Left lung (tissue), 10 donors: ENCODE data around the gene XCL1. TPM values are rescaled to one million over a fixed set of nuclear protein-coding genes. Genes with fewer than 3 reads are reported as not detected.

Source experiments
- ATAC-seq: fragments of 200-7000 bp; cut with Tn5 transposase; one replicate; pipeline ENCODE4 v1.9.1; 2020; ENCODE audit warnings: moderate library complexity
- DNase-seq, 4 donors: peaks; one replicate each; pipeline ENCODE4 v3.0.0-alpha.2; 2013 to 2020
- H3K27ac ChIP-seq, 2 donors: fragments of 200-600 bp; sonication (generic) in 1 of 2; one replicate each; pipeline versions ENCODE4 v1.5.0 to v1.8.0; 2020 to 2021
- H3K27me3 ChIP-seq, 2 donors: fragments of 200-600 bp; sonication (generic) in 1 of 2; one replicate each; pipeline versions ENCODE4 v1.5.0 to v1.8.0; 2020 to 2021
- H3K36me3 ChIP-seq, 2 donors: fragments of 200-600 bp; sonication (generic) in 1 of 2; one replicate each; pipeline versions ENCODE4 v1.5.0 to v1.8.0; 2020 to 2021
- H3K4me1 ChIP-seq, 2 donors: fragments of 200-600 bp; one replicate each; pipeline ENCODE4 v1.8.0; 2021
- H3K4me3 ChIP-seq, 2 donors: fragments of 200-600 bp; sonication (generic) in 1 of 2; one replicate each; pipeline versions ENCODE4 v1.5.0 to v1.8.0; 2020 to 2021; ENCODE audit warnings: mild to moderate bottlenecking in 1 of 2
- H3K9me3 ChIP-seq, 2 donors: fragments of 200-600 bp; sonication (generic) in 1 of 2; one replicate each; pipeline versions ENCODE4 v1.5.0 to v1.8.0; 2020 to 2021
- intact Hi-C, 2 donors: fragments of 100-400 bp; cut with DNase I; formaldehyde crosslinking; loops; one replicate each; pipeline versions ENCODE4 v1.11.2 to v1.14.2; 2022
- polyA plus RNA-seq, 6 donors: library from polyadenylated mRNA; unstranded; fragments of 120-200 nt; gene quantifications; one replicate each; pipeline ENCODE4 v1.2.1, GENCODE V29; 2013; ENCODE audit not compliant: insufficient read length in 6 of 6
- total RNA-seq, 2 donors: library from RNA; stranded (reverse); fragmentation: NEBNext Ultra II Directional; extraction: Animal tissue kit (Norgen Biotek cat#: 25700); gene quantifications; one replicate each; pipeline ENCODE4 v1.2.1, GENCODE V29; 2021
- TF ChIP-seq, protein P1 (sequence below), 2 donors: fragments of 200-600 bp; sonication (generic) in 1 of 2; IDR thresholded peaks; one replicate each; pipeline versions ENCODE4 v1.5.0 to v1.8.0; 2021; ENCODE audit warnings: antibody characterized with exemption in 2 of 2
- donor health status: DM: no; HTN: yes; CAD: no.
- donor health status: DM: no; HTN: no; CAD: no.

XCL1 gene
- total and polyA plus RNA-seq, 8 donors, result 0.20 to 0.73 (median 0.36) TPM; not detected in 1

DNA sequence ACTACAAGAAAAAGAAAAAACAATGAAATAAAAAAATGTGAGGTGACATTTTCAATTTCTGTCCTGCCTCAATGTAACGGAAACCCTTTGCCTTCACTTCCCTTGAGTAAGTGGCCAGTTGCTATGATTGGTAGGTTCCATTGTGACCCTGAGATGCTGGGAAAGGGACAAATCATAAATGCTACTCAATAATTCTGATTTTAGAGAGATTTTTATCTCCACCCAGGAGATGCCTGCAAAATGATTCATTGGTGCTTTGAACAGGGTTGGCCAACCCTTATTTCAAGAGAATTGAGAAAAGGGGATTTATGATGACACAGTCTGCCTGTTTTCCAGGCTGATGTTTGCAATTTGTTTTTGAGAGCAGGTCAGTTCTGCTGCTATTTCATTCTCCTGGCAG lies 22.5 kb downstream of the XCL1 start:
- no peaks in the 10 kb centered on the region for H3K4me1 ChIP-seq
- H3K27me3 ChIP-seq, result no peaks in the 10 kb centered on the region
- ATAC-seq (no peak), DNase-seq (no peak)
- intact Hi-C loops, result no loop called here
- TF ChIP-seq, protein P1, sequence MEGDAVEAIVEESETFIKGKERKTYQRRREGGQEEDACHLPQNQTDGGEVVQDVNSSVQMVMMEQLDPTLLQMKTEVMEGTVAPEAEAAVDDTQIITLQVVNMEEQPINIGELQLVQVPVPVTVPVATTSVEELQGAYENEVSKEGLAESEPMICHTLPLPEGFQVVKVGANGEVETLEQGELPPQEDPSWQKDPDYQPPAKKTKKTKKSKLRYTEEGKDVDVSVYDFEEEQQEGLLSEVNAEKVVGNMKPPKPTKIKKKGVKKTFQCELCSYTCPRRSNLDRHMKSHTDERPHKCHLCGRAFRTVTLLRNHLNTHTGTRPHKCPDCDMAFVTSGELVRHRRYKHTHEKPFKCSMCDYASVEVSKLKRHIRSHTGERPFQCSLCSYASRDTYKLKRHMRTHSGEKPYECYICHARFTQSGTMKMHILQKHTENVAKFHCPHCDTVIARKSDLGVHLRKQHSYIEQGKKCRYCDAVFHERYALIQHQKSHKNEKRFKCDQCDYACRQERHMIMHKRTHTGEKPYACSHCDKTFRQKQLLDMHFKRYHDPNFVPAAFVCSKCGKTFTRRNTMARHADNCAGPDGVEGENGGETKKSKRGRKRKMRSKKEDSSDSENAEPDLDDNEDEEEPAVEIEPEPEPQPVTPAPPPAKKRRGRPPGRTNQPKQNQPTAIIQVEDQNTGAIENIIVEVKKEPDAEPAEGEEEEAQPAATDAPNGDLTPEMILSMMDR (IDR thresholded peaks at IDR 0.05), result no peak
- no peaks in the 10 kb centered on the region for H3K36me3 ChIP-seq
- H3K27ac ChIP-seq, result no peak overlapping the region
- H3K4me3 ChIP-seq, result no peak overlapping the region
- no peaks in the 10 kb centered on the region for H3K9me3 ChIP-seq

DNA sequence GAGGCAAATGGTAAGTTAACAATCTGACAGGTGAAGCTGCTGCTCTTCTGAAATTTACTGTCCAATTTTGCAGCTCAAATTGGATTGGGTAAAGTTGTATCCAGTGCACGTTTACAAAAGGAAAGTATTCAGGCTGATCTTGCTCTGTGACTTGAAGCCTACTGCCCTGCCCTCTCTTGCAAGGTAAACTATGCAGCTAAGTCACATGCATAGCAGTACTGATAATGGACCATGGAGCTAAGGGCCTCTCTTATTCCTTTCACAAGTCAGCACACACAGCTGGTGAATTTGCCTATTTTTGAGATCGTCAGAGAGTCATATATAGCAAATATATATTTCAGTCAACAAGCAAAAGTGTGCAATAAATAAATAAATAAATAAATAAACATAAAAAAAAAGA lies 23.2 kb downstream of the XCL1 start:
- DNase-seq (no peak), ATAC-seq (peak; percentile 78)
- Histone ChIP-seq H3K4me3 (no peak overlapping the region), H3K4me1 (no peaks in the 10 kb centered on the region), H3K9me3 (no peaks in the 10 kb centered on the region), H3K27me3 (no peaks in the 10 kb centered on the region), H3K36me3 (no peaks in the 10 kb centered on the region), H3K27ac (no peak overlapping the region)
- TF ChIP-seq, protein P1 (IDR thresholded peaks at IDR 0.05), result no peak
- intact Hi-C loops, result loop anchor here in 1 of 2 donors (5.0 kb wide), 1 partner anchor 748 kb away; no protein-coding TSS in a partner anchor

DNA sequence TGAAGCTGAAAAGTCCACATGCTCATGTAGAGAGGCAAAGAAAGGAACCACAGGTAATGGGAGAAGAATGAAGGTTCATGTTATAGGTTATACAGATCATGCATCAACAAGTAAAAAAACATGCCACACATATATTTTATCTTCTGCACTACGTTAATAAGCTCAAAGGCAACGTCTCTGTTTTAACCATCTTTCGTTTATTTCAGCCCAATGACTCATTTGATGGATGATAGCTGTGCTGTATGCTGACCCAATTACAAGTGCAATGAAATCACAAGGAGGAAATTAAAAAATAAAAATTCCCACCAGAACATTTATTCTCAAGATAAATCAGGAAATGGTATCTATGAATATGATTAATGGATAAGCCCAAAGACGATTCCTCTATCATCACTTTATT lies 24.6 kb downstream of the XCL1 start:
- intact Hi-C loops, result loop anchor here in 1 of 2 donors (5.0 kb wide), 1 partner anchor 746 kb away; no protein-coding TSS in a partner anchor
- no peak overlapping the region for H3K27ac ChIP-seq

DNA sequence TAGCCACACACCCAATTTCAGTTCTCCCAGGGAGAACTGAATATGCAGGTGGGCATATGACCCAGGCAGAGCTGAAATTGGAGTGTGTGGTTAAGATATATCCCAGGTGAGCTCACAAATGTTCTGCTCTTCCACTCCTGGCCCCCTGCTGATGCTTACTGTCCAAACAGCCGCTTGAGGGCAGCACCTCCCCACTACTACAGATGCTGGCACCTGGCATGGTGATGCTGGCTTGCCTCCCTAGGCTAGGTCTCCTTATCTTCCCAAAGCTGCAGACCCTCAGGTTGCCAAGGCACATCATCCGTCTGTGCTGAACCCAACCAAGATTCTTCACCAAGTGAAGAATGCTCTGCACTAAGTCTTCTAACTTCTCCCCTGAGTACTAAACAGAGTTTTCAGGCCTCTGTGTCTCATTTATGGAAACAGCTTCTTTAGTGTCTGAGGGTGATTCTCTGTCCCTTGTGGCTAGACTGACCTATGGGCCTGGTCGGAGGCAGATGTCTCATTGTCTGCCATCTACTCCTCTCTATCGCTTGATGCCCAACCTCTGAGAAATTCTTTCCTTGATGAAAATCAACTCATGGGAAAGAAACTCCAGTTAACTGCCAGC lies 27.2 kb downstream of the XCL1 start:
- TF ChIP-seq, protein P1 (IDR thresholded peaks at IDR 0.05), result peak; percentile 72 to 81
- Histone ChIP-seq H3K4me3 (no peak overlapping the region), H3K27me3 (no peaks in the 10 kb centered on the region), H3K4me1 (no peaks in the 10 kb centered on the region), H3K9me3 (no peaks in the 10 kb centered on the region), H3K27ac (no peak overlapping the region), H3K36me3 (no peaks in the 10 kb centered on the region)
- peak; percentile 98 for ATAC-seq
- peak; percentile 66 to 82 (median 74) for DNase-seq
- intact Hi-C loops, result loop anchor here in 1 of 2 donors (5.0 kb wide), 1 partner anchor 744 kb away; no protein-coding TSS in a partner anchor

More for the DNA sequence above, 24.6 kb downstream of the XCL1 start:
- H3K9me3 ChIP-seq, result no peaks in the 10 kb centered on the region
- ATAC-seq, result no peak
- no peak for DNase-seq
- TF ChIP-seq, protein P1 (IDR thresholded peaks at IDR 0.05), result no peak
- H3K4me1 ChIP-seq, result no peaks in the 10 kb centered on the region
- H3K4me3 ChIP-seq, result no peak overlapping the region
- no peaks in the 10 kb centered on the region for H3K36me3 ChIP-seq
- H3K27me3 ChIP-seq, result no peaks in the 10 kb centered on the region

DNA sequence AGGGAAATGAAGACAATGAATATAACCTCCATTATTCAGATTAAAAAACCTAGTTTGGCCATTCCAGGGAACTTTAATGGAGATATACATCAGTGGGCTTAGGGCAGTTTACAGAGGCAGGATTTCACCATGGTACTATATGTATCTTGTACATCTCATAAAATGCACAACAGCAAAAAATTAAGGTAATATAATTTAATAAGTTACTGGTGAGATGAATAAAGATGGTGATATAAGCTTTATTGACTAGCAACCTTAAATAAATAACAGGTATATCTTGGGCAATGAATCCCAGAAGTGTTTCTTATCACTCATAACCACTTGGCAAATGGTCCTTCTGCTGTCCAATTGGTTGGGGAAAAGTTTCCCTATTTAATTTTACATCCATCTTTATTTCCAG lies 29.0 kb downstream of the XCL1 start:
- Histone ChIP-seq H3K4me3 (no peak overlapping the region), H3K27ac (no peak overlapping the region), H3K4me1 (no peaks in the 10 kb centered on the region), H3K9me3 (no peaks in the 10 kb centered on the region), H3K36me3 (no peaks in the 10 kb centered on the region), H3K27me3 (no peaks in the 10 kb centered on the region)
- TF ChIP-seq, protein P1 (IDR thresholded peaks at IDR 0.05), result no peak
- ATAC-seq (no peak), DNase-seq (no peak)
- intact Hi-C loops, result no loop called here
